H1 (cell line): Measurements from ENCODE around the gene CA9. TPM values are rescaled to one million over a fixed set of nuclear protein-coding genes. Genes with fewer than 3 reads are reported as not detected.
A peak's percentile ranks its signal among the peaks of the same experiment; 100 is the strongest.

ENCODE experiments used
- CTCF ChIA-PET: fragments of 300-600 bp; sonication (Branson Sonifier 250); formaldehyde crosslinking; loops from one replicate; lab custom pipeline; 2021; ENCODE audit not compliant: partially characterized antibody; lab: Charles Lee
- POLR2A ChIA-PET: fragments of 300-600 bp; sonication (Branson Sonifier 250); formaldehyde crosslinking; loops from one replicate; lab custom pipeline; 2021; ENCODE audit warnings: inconsistent platforms; ENCODE audit not compliant: partially characterized antibody; lab: Charles Lee
- DNase-seq, 2 experiments: peaks; one replicate each; pipeline versions ENCODE4 v3.0.0 to v3.0.0-alpha.2; 2010 to 2022; ENCODE audit warnings: low spot score in 2 of 2, low read depth in 1 of 2, mixed read lengths in 1 of 2
- FAIRE-seq: peaks from 2 replicates; lab custom pipeline; 2011; peaks lifted over from hg19 to GRCh38; lab: Jason Lieb, UNC
- H2AFZ ChIP-seq: 2 replicates; pipeline ENCODE4 v1.8.1; 2012; ENCODE audit warnings: low read length, inconsistent platforms
- H2AK5ac ChIP-seq: 2 replicates; pipeline ENCODE4 v1.6.1; 2013; ENCODE audit warnings: low read depth, low read length
- H2BK120ac ChIP-seq: replicated peaks from 2 replicates; pipeline ENCODE3; 2013; ENCODE audit warnings: low read depth, low read length, inconsistent platforms
- H2BK12ac ChIP-seq: 2 replicates; pipeline ENCODE4 v1.6.1; 2013; ENCODE audit warnings: low read depth, low read length
- H2BK15ac ChIP-seq: 2 replicates; pipeline ENCODE4 v1.6.1; 2013; ENCODE audit warnings: low read length
- H2BK20ac ChIP-seq: 2 replicates; pipeline ENCODE4 v1.6.1; 2013; ENCODE audit warnings: low read length
- H2BK5ac ChIP-seq: 2 replicates; pipeline ENCODE4 v1.6.1; 2013; ENCODE audit warnings: low read depth, low read length
- H3K14ac ChIP-seq: 2 replicates; pipeline ENCODE4 v1.6.1; 2013; ENCODE audit warnings: inconsistent platforms; ENCODE audit not compliant: insufficient read length
- H3K18ac ChIP-seq: 2 replicates; pipeline ENCODE4 v1.6.1; 2013; ENCODE audit warnings: low read length; ENCODE audit errors: extremely low read depth
- H3K23ac ChIP-seq: 2 replicates; pipeline ENCODE4 v1.6.1; 2013; ENCODE audit warnings: inconsistent platforms; ENCODE audit not compliant: insufficient read length
- H3K23me2 ChIP-seq: 2 replicates; pipeline ENCODE4 v1.6.1; 2013; ENCODE audit warnings: low read depth, low read length
- H3K27ac ChIP-seq: 2 replicates; pipeline ENCODE4 v1.6.1; 2011; ENCODE audit warnings: low read depth, low read length, inconsistent platforms
- H3K27me3 ChIP-seq, 4 experiments: replicated peaks in 1 of 4; 1 replicate in 1 of 4; 2 replicates in 3 of 4; pipeline versions ENCODE4 v1.6.1 to v1.8.1; 2011 to 2013; ENCODE audit warnings: low read length in 3 of 4, mild to moderate bottlenecking in 3 of 4, inconsistent platforms in 2 of 4, mixed read lengths in 2 of 4, moderate library complexity in 1 of 4; ENCODE audit not compliant: control insufficient read depth in 3 of 4, insufficient read depth in 3 of 4; ENCODE audit errors: extremely low read depth in 1 of 4
- H3K36me3 ChIP-seq, 4 experiments: 2 replicates each; pipeline versions ENCODE4 v1.6.1 to v1.8.1; 2011 to 2013; ENCODE audit warnings: mild to moderate bottlenecking in 4 of 4, low read length in 3 of 4, moderate library complexity in 2 of 4, control low read depth in 1 of 4, inconsistent platforms in 1 of 4; ENCODE audit not compliant: insufficient read depth in 4 of 4, control insufficient read depth in 2 of 4
- H3K4ac ChIP-seq: replicated peaks from 2 replicates; pipeline ENCODE3; 2013; ENCODE audit warnings: low read length, low read depth, mixed read lengths, inconsistent platforms; ENCODE audit not compliant: insufficient read length
- H3K4me1 ChIP-seq, 4 experiments: replicated peaks in 1 of 4; 1 replicate in 1 of 4; 2 replicates in 3 of 4; pipeline versions ENCODE4 v1.6.1 to v1.8.1; 2011 to 2013; ENCODE audit warnings: low read length in 3 of 4, inconsistent platforms in 2 of 4, mixed read lengths in 1 of 4; ENCODE audit not compliant: insufficient read depth in 4 of 4, control insufficient read depth in 3 of 4
- H3K4me2 ChIP-seq, 2 experiments: 2 replicates each; pipeline versions ENCODE4 v1.6.1 to v1.8.1; 2011 to 2013; ENCODE audit warnings: low read depth in 2 of 2, low read length in 2 of 2, control low read depth in 1 of 2, inconsistent platforms in 1 of 2, mild to moderate bottlenecking in 1 of 2; ENCODE audit not compliant: insufficient read depth in 1 of 2
- H3K4me3 ChIP-seq, 4 experiments: fragments of 200-600, 300-600 bp in 1 of 4; sonication (generic), shearing (Covaris generic), sonication (Bioruptor Twin) in 1 of 4; 2 replicates each; pipeline versions ENCODE4 v1.5.1 to v1.8.1; 2011 to 2016; ENCODE audit warnings: low read length in 4 of 4, low read depth in 3 of 4, control low read depth in 2 of 4, inconsistent platforms in 2 of 4, mild to moderate bottlenecking in 2 of 4, mixed read lengths in 1 of 4, moderate library complexity in 1 of 4; ENCODE audit not compliant: insufficient read depth in 2 of 4; ENCODE audit errors: extremely low read depth in 1 of 4
- H3K56ac ChIP-seq: replicated peaks from 2 replicates; pipeline ENCODE3; 2013; ENCODE audit warnings: low read depth, mild to moderate bottlenecking, mixed read lengths, low read length, inconsistent platforms; ENCODE audit not compliant: insufficient read length
- H3K79me1 ChIP-seq: 2 replicates; pipeline ENCODE4 v1.6.1; 2013; ENCODE audit warnings: low read depth, low read length, control low read depth
- H3K79me2 ChIP-seq, 2 experiments: 2 replicates each; pipeline versions ENCODE4 v1.6.1 to v1.8.1; 2012 to 2013; ENCODE audit warnings: low read length in 2 of 2, mild to moderate bottlenecking in 2 of 2, inconsistent platforms in 1 of 2; ENCODE audit not compliant: insufficient read depth in 2 of 2, control insufficient read depth in 1 of 2
- H3K9ac ChIP-seq, 4 experiments: replicated peaks in 1 of 4; 1 replicate in 1 of 4; 2 replicates in 3 of 4; pipeline versions ENCODE4 v1.6.1 to v1.8.1; 2011 to 2013; ENCODE audit warnings: low read depth in 3 of 4, low read length in 3 of 4, control low read depth in 2 of 4, mild to moderate bottlenecking in 2 of 4, moderate library complexity in 2 of 4, inconsistent platforms in 1 of 4; ENCODE audit errors: extremely low read depth in 1 of 4
- H3K9me3 ChIP-seq, 2 experiments: 2 replicates each; pipeline versions ENCODE4 v1.6.1 to v1.8.1; 2012 to 2013; ENCODE audit warnings: mild to moderate bottlenecking in 2 of 2, moderate library complexity in 2 of 2, control low read depth in 1 of 2, inconsistent platforms in 1 of 2, low read depth in 1 of 2, low read length in 1 of 2, mixed read lengths in 1 of 2; ENCODE audit not compliant: insufficient read depth in 2 of 2
- H4K20me1 ChIP-seq, 2 experiments: replicated peaks in 1 of 2; 2 replicates each; pipeline versions ENCODE3 to v1.8.1; 2011 to 2013; ENCODE audit warnings: inconsistent platforms in 2 of 2, low read length in 2 of 2, mild to moderate bottlenecking in 1 of 2; ENCODE audit not compliant: insufficient read depth in 2 of 2, control insufficient read depth in 1 of 2
- H4K5ac ChIP-seq: 2 replicates; pipeline ENCODE4 v1.6.1; 2013; ENCODE audit warnings: low read length, low read depth, mixed read lengths, inconsistent platforms; ENCODE audit not compliant: insufficient read length
- H4K8ac ChIP-seq: 2 replicates; pipeline ENCODE4 v1.8.0; 2013; ENCODE audit warnings: mild to moderate bottlenecking, moderate library complexity, low read length, inconsistent platforms; ENCODE audit not compliant: insufficient read depth; ENCODE audit errors: extremely low read depth
- H4K91ac ChIP-seq: replicated peaks from 2 replicates; pipeline ENCODE3; 2013; ENCODE audit warnings: low read length, mixed read lengths, inconsistent platforms; ENCODE audit not compliant: insufficient read length
- ASH2L ChIP-seq: fragments of 200-600, 300-600 bp; sonication (generic); IDR thresholded peaks from one replicate; pipeline ENCODE4 v1.7.1; 2017; ENCODE audit warnings: low read length
- CTBP2 ChIP-seq: IDR thresholded peaks from 2 replicates; pipeline ENCODE4 v1.7.0; 2011; ENCODE audit warnings: borderline replicate concordance, mild to moderate bottlenecking, moderate library complexity, mixed read lengths, low read length; ENCODE audit not compliant: insufficient read depth, insufficient read length
- HDAC2 ChIP-seq, 2 experiments: fragments of 300-600 bp in 1 of 2; sonication (generic) in 1 of 2; IDR thresholded peaks; 2 replicates each; pipeline ENCODE4 v1.6.1; 2011 to 2012; ENCODE audit warnings: low read depth in 2 of 2, low read length in 2 of 2, mild to moderate bottlenecking in 2 of 2, moderate library complexity in 2 of 2, borderline replicate concordance in 1 of 2, inconsistent platforms in 1 of 2
- KDM4A ChIP-seq: IDR thresholded peaks from one replicate; pipeline ENCODE4 v1.7.1; 2012; ENCODE audit warnings: low read depth, mild to moderate bottlenecking, moderate library complexity, low read length, inconsistent platforms; ENCODE audit not compliant: severe bottlenecking
- PHF8 ChIP-seq: fragments of 200-600 bp; sonication (generic); conservative IDR thresholded peaks from 2 replicates; pipeline ENCODE4 v1.7.1; 2012; ENCODE audit warnings: low read depth, mild to moderate bottlenecking, inconsistent platforms, low read length, moderate library complexity
- RNF2 ChIP-seq: fragments of 200-900, 300-1000 bp; sonication (generic); IDR thresholded peaks from 2 replicates; pipeline ENCODE4 v1.7.1; 2016; ENCODE audit warnings: borderline replicate concordance, low read depth, mild to moderate bottlenecking, antibody characterized with exemption, low read length; ENCODE audit not compliant: poor library complexity, severe bottlenecking; ENCODE audit errors: missing control alignments
- SIN3A ChIP-seq, 2 experiments: IDR thresholded peaks in 1 of 2; conservative IDR thresholded peaks in 1 of 2; 2 replicates each; pipeline ENCODE4 v1.6.1; 2011 to 2012; ENCODE audit warnings: low read length in 2 of 2, improper control_type of control experiment in 1 of 2, low read depth in 1 of 2, mild to moderate bottlenecking in 1 of 2
- WGBS, 2 experiments: shearing (Covaris generic) in 1 of 2; methylation state at CpG; one replicate each; pipeline versions ENCODE4 v1.1.6 to v1.1.7; 2013 to 2015; ENCODE audit warnings: low lambda C conversion rate in 2 of 2, mixed read lengths in 2 of 2, inconsistent platforms in 1 of 2, low coverage in 1 of 2, missing lambda C conversion rate in 1 of 2; ENCODE audit not compliant: insufficient replicate concordance in 2 of 2, insufficient coverage in 1 of 2, insufficient read length in 1 of 2; ENCODE audit errors: extremely low coverage in 1 of 2, missing lambda C conversion rate in 1 of 2; 5-methylcytosine and 5-hydroxymethylcytosine counted together
- polyA plus RNA-seq, 7 experiments: library from polyadenylated mRNA; depleted of rRNA in 3 of 7; stranded (reverse) in 5 of 7; unstranded in 2 of 7; fragments of >200 nt in 5 of 7; fragments of 200-250 nt in 2 of 7; gene quantifications; 1 replicate in 5 of 7; 2 replicates in 1 of 7; 4 replicates in 1 of 7; pipeline versions ENCODE4 v1.2.1 to v1.2.3, GENCODE V29; 2011 to 2013; ENCODE audit warnings: missing spikeins in 2 of 7, mixed read lengths in 2 of 7
- total RNA-seq: library from RNA; stranded (reverse); fragmentation: NEBNext Ultra II Directional; extraction: Animal tissue kit (Norgen Biotek cat#: 25700); gene quantifications from 2 replicates; pipeline ENCODE4 v1.2.1, GENCODE V29; 2021
- TF ChIP-seq, protein P1 (sequence below): IDR thresholded peaks from 2 replicates; pipeline ENCODE4 v1.6.1; 2012; ENCODE audit warnings: inconsistent platforms

CA9 gene
- total and polyA plus RNA-seq, 2 of the 8 experiments (the other 6 are each of a cell fraction or from before 2014, with no cell fraction given), result 1.3 to 1.8 TPM

DNA sequence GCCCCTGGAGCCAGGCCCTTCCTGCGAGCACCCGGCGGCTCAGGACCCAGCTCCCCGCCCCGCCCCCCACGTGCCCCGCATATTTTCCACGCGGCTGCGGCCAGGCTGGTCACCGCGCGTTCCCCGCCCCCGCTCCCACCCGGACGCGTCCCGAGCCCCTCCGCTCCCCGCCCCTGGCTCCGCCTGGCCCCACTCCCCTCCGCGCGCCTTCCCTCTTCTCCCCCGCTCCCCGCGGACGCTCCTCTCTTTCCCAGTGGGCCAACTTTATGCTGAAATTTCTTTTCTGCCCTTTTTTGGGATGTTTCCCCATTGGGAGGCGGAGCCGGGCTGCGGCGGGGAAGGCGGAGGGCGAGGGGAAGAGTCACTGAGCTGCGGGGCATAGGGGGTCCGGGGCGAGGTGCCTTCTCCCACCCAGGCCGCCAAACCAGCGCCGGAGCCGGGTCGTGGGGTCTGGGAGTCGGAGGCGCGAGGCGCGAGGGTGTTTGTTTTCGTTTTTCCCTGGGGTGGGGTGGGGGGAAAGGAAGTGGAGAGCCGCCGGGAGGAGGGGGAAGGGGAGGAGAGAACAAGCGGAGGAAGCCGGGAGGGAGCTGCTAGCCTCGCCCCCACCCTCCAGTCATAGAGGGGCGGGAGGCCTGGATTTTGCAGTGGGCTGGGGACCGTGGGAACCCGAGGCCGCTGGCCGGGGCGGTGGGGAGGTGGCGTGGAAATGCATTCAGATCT, 17.0 kb downstream of the CA9 start:
- peaks cover 6 to 15% (median 8%) of the 10 kb centered on the region in 4 experiments; a peak in 6 of 7 replicates for H3K4me1 ChIP-seq
- H3K23ac ChIP-seq, result no peak overlapping the region
- peak in 1 of 2 experiments; percentile 84 for DNase-seq
- H3K27me3 ChIP-seq, result no peaks in the 10 kb centered on the region
- H3K18ac ChIP-seq, result peak overlapping the region; percentile 88
- 0 out of 2 replicates have a peak overlapping the region, but pooled peaks have one; percentile 1 for H2BK20ac ChIP-seq
- peak overlapping the region; percentile 95 for H2AFZ ChIP-seq
- peaks cover 12% of the 10 kb centered on the region for H3K23me2 ChIP-seq
- H2BK12ac ChIP-seq, result peak overlapping the region; percentile 45; the same call in 1 of the 2 replicates
- WGBS, 2 experiments, result 1% methylated on average over 26 of the region's 61 CpGs; no CpG with 5 or more reads in 1 of the 2 experiments
- POLR2A ChIA-PET, result interaction anchor here (0.9 to 14.9 kb wide), 19 partner anchors 10 to 611 kb away, joined by 3 to 158 read pairs (median 5); partner anchors contain the start of genes ARHGEF39, CA9, CCDC107 and CREB3
- peak overlapping the region; percentile 62 for H4K5ac ChIP-seq
- H3K4me3 ChIP-seq, result peak overlapping the region; percentile 72 to 99 (median 82)
- H3K27ac ChIP-seq, result no peak overlapping the region
- no peak overlapping the region for H3K14ac ChIP-seq
- no peaks in the 10 kb centered on the region for H3K9me3 ChIP-seq
- no peak overlapping the region for H2AK5ac ChIP-seq
- H3K36me3 ChIP-seq, result peaks cover 0 to 7% (median 5%) of the 10 kb centered on the region in 4 experiments; a peak in 5 of 8 replicates
- CTCF ChIA-PET, result interaction anchor here (0.8 to 14.1 kb wide), 12 partner anchors 10 to 213 kb away, joined by 3 to 347 read pairs (median 7); partner anchors contain the start of genes ARHGEF39, CA9, CCDC107 and RMRP
- H3K56ac ChIP-seq, result peak overlapping the region; percentile 46
- H3K4me2 ChIP-seq, result peak overlapping the region; percentile 84 to 90
- H4K91ac ChIP-seq, result no peak overlapping the region
- peak overlapping the region; percentile 4 for H3K4ac ChIP-seq
- peaks cover 0 to 21% of the 10 kb centered on the region in 2 experiments; a peak in 2 of 4 replicates for H3K79me2 ChIP-seq
- H3K79me1 ChIP-seq, result peaks cover 2% of the 10 kb centered on the region; the same call in 1 of the 2 replicates
- 0 out of 2 replicates have a peak overlapping the region, but pooled peaks have one; percentile 98 for H2BK15ac ChIP-seq
- peaks cover 5 to 8% of the 10 kb centered on the region in 2 experiments for H4K20me1 ChIP-seq
- H3K9ac ChIP-seq, result peak overlapping the region in 2 of 4 experiments; percentile 12 to 45; a peak in 1 of 7 replicates
- no peak for FAIRE-seq
- no peak overlapping the region for H2BK120ac ChIP-seq
- H4K8ac ChIP-seq, result no peak overlapping the region
- peak overlapping the region; percentile 60; the same call in 1 of the 2 replicates for H2BK5ac ChIP-seq
- TF ChIP-seq SIN3A (conservative IDR thresholded peaks at IDR 0.05 in 1 of 2, IDR thresholded peaks at IDR 0.05 in 1 of 2; ENCODE audit: low read depth in 1 of 2, low read length in 2 of 2), result 0 out of 4 replicates have a peak, but pooled peaks of 1 of the 2 experiments have one; percentile 45
- peak; percentile 48; the same call in 1 of the 2 replicates for TF ChIP-seq PHF8
- TF ChIP-seq ASH2L, result peak; percentile 80
- no peak for TF ChIP-seq CTBP2
- peak; percentile 8 for TF ChIP-seq KDM4A
- TF ChIP-seq RNF2, result no peak
- 0 out of 4 replicates have a peak, but pooled peaks of 1 of the 2 experiments have one; percentile 38 for TF ChIP-seq HDAC2 (IDR thresholded peaks at IDR 0.05; ENCODE audit: borderline replicate concordance in 1 of 2, low read depth in 2 of 2, low read length in 2 of 2)
- TF ChIP-seq, protein P1, sequence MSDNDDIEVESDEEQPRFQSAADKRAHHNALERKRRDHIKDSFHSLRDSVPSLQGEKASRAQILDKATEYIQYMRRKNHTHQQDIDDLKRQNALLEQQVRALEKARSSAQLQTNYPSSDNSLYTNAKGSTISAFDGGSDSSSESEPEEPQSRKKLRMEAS, result 0 out of 2 replicates have a peak, but pooled peaks have one; percentile 27
